ENCODE data around the gene CLDN20. TPM values are rescaled to one million over a fixed set of nuclear protein-coding genes. Genes with fewer than 3 reads are reported as not detected.

Gene CLDN20
- total RNA-seq, 2 experiments from 2014 or later: not detected

GRCh38 chr6:155274106-155274505 lies 10.3 kb downstream of the CLDN20 start:
- CTCF ChIA-PET: no interaction called here
- no peak for ATAC-seq
- peaks cover 21% of the 10 kb centered on the region for H3K36me3 Mint-ChIP-seq (ENCODE audit: low read depth)

DNA sequence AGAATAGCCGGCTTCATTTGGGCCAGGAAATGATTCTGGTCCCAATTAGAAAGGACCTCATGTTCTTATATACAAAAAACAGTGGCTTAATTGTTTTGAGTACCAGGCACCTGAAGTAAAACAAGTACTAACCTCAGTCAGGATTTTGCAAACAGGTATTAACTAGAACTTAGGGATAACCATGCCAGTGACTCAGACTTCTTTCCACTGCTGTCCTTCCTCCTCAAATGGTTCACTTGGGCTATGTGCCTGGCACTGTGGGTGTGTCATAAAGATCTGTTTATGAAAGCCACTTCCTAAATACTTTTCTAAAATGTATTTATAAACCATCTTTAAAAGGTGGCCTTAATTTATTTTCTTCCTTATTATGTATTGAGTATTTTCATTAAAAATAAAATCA lies 10.7 kb downstream of the CLDN20 start:
- intact Hi-C loops (cut with micrococcal nuclease): no loop called here
- ATAC-seq (no peak), DNase-seq (no peak)
- peaks cover 24% of the 10 kb centered on the region for H3K36me3 Mint-ChIP-seq (ENCODE audit: low read depth)
- no peaks in the 10 kb centered on the region for H3K27me3 Mint-ChIP-seq
- CTCF ChIA-PET: no interaction called here
- H3K4me3 Mint-ChIP-seq: no peak overlapping the region
- H3K9me3 Mint-ChIP-seq: no peaks in the 10 kb centered on the region
- TF ChIP-seq, protein P1, sequence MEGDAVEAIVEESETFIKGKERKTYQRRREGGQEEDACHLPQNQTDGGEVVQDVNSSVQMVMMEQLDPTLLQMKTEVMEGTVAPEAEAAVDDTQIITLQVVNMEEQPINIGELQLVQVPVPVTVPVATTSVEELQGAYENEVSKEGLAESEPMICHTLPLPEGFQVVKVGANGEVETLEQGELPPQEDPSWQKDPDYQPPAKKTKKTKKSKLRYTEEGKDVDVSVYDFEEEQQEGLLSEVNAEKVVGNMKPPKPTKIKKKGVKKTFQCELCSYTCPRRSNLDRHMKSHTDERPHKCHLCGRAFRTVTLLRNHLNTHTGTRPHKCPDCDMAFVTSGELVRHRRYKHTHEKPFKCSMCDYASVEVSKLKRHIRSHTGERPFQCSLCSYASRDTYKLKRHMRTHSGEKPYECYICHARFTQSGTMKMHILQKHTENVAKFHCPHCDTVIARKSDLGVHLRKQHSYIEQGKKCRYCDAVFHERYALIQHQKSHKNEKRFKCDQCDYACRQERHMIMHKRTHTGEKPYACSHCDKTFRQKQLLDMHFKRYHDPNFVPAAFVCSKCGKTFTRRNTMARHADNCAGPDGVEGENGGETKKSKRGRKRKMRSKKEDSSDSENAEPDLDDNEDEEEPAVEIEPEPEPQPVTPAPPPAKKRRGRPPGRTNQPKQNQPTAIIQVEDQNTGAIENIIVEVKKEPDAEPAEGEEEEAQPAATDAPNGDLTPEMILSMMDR (IDR thresholded peaks at IDR 0.05): no peak
- POLR2A ChIA-PET: no interaction called here
- H3K27ac Mint-ChIP-seq: no peak overlapping the region
- H3K4me1 Mint-ChIP-seq (ENCODE audit: low read depth): peaks cover 8% of the 10 kb centered on the region

More at GRCh38 chr6:155274106-155274505, 10.3 kb downstream of the CLDN20 start:
- Mint-ChIP-seq H3K9me3 (no peaks in the 10 kb centered on the region), H3K4me3 (no peak overlapping the region), H3K27ac (no peak overlapping the region), H3K27me3 (no peaks in the 10 kb centered on the region), H3K4me1 (ENCODE audit: low read depth) (peaks cover 8% of the 10 kb centered on the region)
- DNase-seq: no peak
- TF ChIP-seq, protein P1 (IDR thresholded peaks at IDR 0.05): no peak
- intact Hi-C loops (cut with micrococcal nuclease): no loop called here
- POLR2A ChIA-PET: no interaction called here

DNA sequence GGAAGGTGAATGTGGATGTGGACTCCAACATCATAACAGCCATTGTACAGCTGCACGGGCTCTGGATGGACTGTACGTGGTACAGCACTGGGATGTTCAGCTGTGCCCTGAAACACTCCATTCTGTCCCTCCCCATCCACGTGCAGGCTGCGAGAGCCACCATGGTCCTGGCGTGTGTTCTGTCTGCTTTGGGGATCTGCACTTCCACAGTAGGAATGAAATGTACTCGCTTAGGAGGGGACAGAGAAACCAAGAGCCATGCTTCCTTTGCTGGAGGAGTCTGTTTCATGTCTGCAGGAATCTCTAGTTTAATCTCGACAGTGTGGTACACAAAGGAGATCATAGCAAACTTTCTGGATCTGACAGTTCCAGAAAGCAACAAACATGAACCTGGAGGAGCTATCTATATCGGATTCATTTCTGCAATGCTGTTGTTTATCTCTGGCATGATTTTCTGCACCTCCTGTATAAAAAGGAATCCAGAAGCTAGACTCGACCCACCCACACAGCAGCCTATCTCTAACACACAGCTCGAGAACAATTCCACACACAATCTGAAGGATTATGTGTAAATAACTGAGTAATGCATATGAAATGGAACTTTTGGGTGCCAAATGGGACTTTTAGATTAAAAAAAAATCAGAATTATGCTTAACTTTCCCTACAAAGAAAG lies 12.1 kb downstream of the CLDN20 start:
- POLR2A ChIA-PET: interaction anchor here (0.6 kb wide), 1 partner anchor 11 kb away, joined by 5 read pairs; no protein-coding TSS in a partner anchor
- peaks cover 25% of the 10 kb centered on the region for H3K36me3 Mint-ChIP-seq (ENCODE audit: low read depth)
- TF ChIP-seq, protein P1 (IDR thresholded peaks at IDR 0.05): no peak
- peaks cover 8% of the 10 kb centered on the region for H3K4me1 Mint-ChIP-seq (ENCODE audit: low read depth)
- no peak overlapping the region for H3K4me3 Mint-ChIP-seq
- no peaks in the 10 kb centered on the region for H3K9me3 Mint-ChIP-seq
- intact Hi-C loops (cut with micrococcal nuclease): no loop called here
- ATAC-seq: no peak
- no peak for DNase-seq
- CTCF ChIA-PET: interaction anchor here (1.3 to 2.0 kb wide), 4 partner anchors 9 to 347 kb away, joined by 3 to 5 read pairs (median 4); partner anchors contain the start of gene CLDN20
- no peak overlapping the region for H3K27ac Mint-ChIP-seq
- no peaks in the 10 kb centered on the region for H3K27me3 Mint-ChIP-seq

DNA sequence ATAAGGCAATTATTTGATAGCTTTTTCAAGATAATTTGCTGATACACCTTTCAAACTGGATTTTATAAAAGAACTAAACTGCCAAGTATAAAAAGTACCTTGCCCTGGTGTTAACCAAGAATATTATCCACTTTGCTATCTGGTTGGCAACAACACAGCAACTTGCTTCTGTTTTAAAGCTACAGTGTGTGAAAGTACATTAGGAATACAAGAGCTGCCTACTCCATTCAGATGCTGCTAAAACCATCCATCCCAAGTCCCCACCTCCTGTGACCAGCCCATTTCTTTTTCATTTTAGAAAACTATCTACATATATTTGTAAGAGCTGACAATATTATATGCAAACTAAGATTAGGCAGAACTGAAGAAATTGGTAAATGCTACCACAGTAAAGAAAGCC lies 12.8 kb downstream of the CLDN20 start:
- DNase-seq (no peak), ATAC-seq (no peak)
- ChIA-PET POLR2A (interaction anchor here (0.6 kb wide), 1 partner anchor 11 kb away, joined by 5 read pairs; no protein-coding TSS in a partner anchor), CTCF (interaction anchor here (1.3 to 2.0 kb wide), 6 partner anchors 8 to 348 kb away, joined by 3 to 6 read pairs (median 4); partner anchors contain the start of gene CLDN20)
- H3K4me1 Mint-ChIP-seq (ENCODE audit: low read depth): peaks cover 8% of the 10 kb centered on the region
- no peaks in the 10 kb centered on the region for H3K27me3 Mint-ChIP-seq
- no peaks in the 10 kb centered on the region for H3K9me3 Mint-ChIP-seq
- no peak overlapping the region for H3K27ac Mint-ChIP-seq
- intact Hi-C loops (cut with micrococcal nuclease): no loop called here
- TF ChIP-seq, protein P1 (IDR thresholded peaks at IDR 0.05): no peak
- peaks cover 27% of the 10 kb centered on the region for H3K36me3 Mint-ChIP-seq (ENCODE audit: low read depth)
- no peak overlapping the region for H3K4me3 Mint-ChIP-seq

- no peak overlapping the region for H3K27ac Mint-ChIP-seq
- TF ChIP-seq, protein P1 (IDR thresholded peaks at IDR 0.05): no peak
- H3K4me3 Mint-ChIP-seq: no peak overlapping the region
- ATAC-seq (no peak), DNase-seq (no peak)
- H3K27me3 Mint-ChIP-seq: no peaks in the 10 kb centered on the region
- CTCF ChIA-PET: interaction anchor here (1.7 to 2.0 kb wide), 2 partner anchors 10 to 31 kb away, joined by 4 to 6 read pairs; no protein-coding TSS in a partner anchor
- H3K4me1 Mint-ChIP-seq (ENCODE audit: low read depth): peaks cover 8% of the 10 kb centered on the region
- no peaks in the 10 kb centered on the region for H3K9me3 Mint-ChIP-seq
- intact Hi-C loops (cut with micrococcal nuclease): no loop called here
- peaks cover 27% of the 10 kb centered on the region for H3K36me3 Mint-ChIP-seq (ENCODE audit: low read depth)
- POLR2A ChIA-PET: interaction anchor here (0.9 kb wide), 1 partner anchor 292 kb away, joined by 3 read pairs; no protein-coding TSS in a partner anchor
These were observed 14.7 kb downstream of the CLDN20 start for GRCh38 chr6:155278319-155279049.
